Measurements from ENCODE around the gene WDR93. TPM values are rescaled to one million over a fixed set of nuclear protein-coding genes. Genes with fewer than 3 reads are reported as not detected.

The WDR93 gene
- total RNA-seq, 4 donors from 2014 or later: 0.21 to 0.39 TPM; not detected in 2

DNA sequence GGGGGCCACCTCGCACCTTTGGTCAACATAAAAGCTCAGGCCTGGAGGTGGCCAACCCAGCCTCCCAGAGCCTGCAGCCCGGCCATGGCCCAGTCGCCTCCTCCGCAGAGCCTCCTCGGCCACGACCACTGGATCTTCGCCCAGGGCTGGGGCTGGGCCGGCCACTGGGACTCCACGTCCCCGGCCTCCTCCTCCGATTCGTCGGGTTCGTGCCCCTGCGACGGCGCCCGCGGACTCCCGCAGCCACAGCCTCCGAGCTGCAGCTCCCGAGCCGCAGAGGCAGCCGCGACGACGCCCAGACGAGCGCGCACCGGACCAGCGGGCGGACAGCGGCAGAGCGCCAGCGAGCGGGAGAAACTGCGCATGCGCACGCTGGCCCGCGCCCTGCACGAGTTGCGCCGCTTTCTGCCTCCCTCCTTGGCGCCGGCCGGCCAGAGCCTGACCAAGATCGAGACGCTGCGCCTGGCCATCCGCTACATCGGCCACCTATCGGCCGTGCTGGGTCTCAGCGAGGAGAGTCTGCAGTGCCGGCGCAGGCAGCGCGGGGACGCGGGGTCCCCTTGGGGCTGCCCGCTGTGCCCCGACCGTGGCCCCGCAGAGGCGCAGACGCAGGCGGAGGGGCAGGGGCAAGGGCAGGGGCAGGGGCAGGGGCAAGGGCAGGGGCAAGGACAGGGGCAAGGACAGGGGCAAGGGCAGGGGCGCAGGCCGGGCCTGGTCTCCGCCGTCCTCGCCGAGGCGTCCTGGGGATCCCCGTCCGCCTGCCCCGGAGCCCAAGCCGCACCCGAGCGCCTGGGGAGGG, 85.9 kb downstream of the WDR93 start, which contains the start of gene MESP2:
TSS of gene MESP2 (plus strand) at position 59 of the 799 bp plus-strand sequence. CDS start at position 85, 26 bp downstream.
- no peaks in the 10 kb centered on the region for H3K9me3 ChIP-seq
- peak within 1 kb of the TSS; percentile 31 to 57 (median 50) for H3K4me3 ChIP-seq
- DNase-seq (ENCODE audit: low spot score in 2 of 2): peak; percentile 66 to 72
- H3K36me3 ChIP-seq: no peaks in the 10 kb centered on the region
- 2 to 3% methylated on average over 17 to 59 of the region's 82 CpGs for WGBS, 2 donors
- H3K27ac ChIP-seq: peak within 1 kb of the TSS in 3 of 4 donors; percentile 14 to 74 (median 60)
- H3K27me3 ChIP-seq: no peaks in the 10 kb centered on the region
- TF ChIP-seq CTCF (IDR thresholded peaks at IDR 0.05) (peak; percentile 31 to 80 (median 46)), POLR2A (IDR thresholded peaks at IDR 0.05) (peak in 1 of 2 donors; percentile 41), EP300 (IDR thresholded peaks at IDR 0.05) (peak in 1 of 2 donors; percentile 41)
- H3K4me1 ChIP-seq: peaks cover 0 to 18% (median 6%) of the 10 kb centered on the region in 4 donors

DNA sequence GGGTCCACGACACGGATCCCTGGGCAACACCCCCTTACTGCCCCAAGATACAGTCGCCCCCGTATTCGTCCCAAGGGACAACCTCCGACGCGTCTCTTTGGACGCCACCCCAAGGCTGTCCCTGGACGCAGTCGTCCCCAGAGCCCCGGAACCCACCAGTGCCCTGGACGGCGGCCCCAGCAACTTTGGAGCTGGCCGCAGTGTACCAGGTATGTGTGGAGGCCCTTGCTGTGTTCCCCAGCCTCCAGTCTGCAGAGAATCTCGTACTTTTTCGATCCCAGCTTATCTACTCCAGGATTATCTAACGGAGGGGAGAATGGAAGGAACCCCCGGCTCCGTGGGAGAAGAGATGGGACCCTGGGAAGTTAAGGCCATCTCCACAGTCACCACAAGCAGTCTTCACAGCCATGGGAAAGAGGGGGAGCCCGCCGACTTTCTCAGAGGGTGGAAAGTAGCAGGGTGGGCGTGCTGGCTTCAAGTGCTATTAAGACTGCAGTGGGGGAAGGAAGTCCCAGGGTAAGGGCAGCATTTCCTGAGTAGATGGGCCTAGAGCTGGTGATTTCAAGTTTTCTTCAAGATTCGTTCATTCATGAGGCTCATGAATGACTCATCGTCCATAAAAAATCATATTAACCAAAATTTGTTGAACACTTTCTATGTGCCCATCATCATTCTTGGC, 86.6 kb downstream of the WDR93 start:
- Histone ChIP-seq H3K9me3 (no peaks in the 10 kb centered on the region), H3K4me1 (peaks cover 0 to 18% (median 6%) of the 10 kb centered on the region in 4 donors), H3K27ac (peak overlapping the region in 2 of 4 donors; percentile 60 to 74), H3K36me3 (no peaks in the 10 kb centered on the region), H3K27me3 (no peaks in the 10 kb centered on the region), H3K4me3 (peak overlapping the region; percentile 31 to 57 (median 50))
- no peak for DNase-seq (ENCODE audit: low spot score in 2 of 2)
- no peak for TF ChIP-seq EP300 (IDR thresholded peaks at IDR 0.05)
- TF ChIP-seq CTCF (IDR thresholded peaks at IDR 0.05): no peak
- no peak for TF ChIP-seq POLR2A (IDR thresholded peaks at IDR 0.05)
- 66 to 76% methylated on average over 11 to 24 of the region's 25 CpGs for WGBS, 2 donors

GRCh38 chr15:89777782-89778380, 87.3 kb downstream of the WDR93 start:
- Histone ChIP-seq H3K4me1 (peaks cover 0 to 18% (median 6%) of the 10 kb centered on the region in 4 donors), H3K4me3 (no peak overlapping the region), H3K9me3 (no peaks in the 10 kb centered on the region), H3K27me3 (no peaks in the 10 kb centered on the region), H3K27ac (no peak overlapping the region), H3K36me3 (no peaks in the 10 kb centered on the region)
- TF ChIP-seq EP300 (IDR thresholded peaks at IDR 0.05) (no peak), CTCF (IDR thresholded peaks at IDR 0.05) (no peak), POLR2A (IDR thresholded peaks at IDR 0.05) (no peak)
- WGBS, 2 donors: 82 to 83% methylated on average over 10 of the region's 10 CpGs
- DNase-seq (ENCODE audit: low spot score in 2 of 2): no peak

- no peak overlapping the region for H3K27ac ChIP-seq
- TF ChIP-seq POLR2A (IDR thresholded peaks at IDR 0.05): no peak
- TF ChIP-seq CTCF (IDR thresholded peaks at IDR 0.05): no peak
- no peak for TF ChIP-seq EP300 (IDR thresholded peaks at IDR 0.05)
- 92 to 95% methylated on average over 4 of the region's 4 CpGs for whole genome bisulfite sequencing, 2 donors
- DNase-seq (ENCODE audit: low spot score in 2 of 2): no peak
- H3K27me3 ChIP-seq: no peaks in the 10 kb centered on the region
- no peaks in the 10 kb centered on the region for H3K9me3 ChIP-seq
- H3K4me1 ChIP-seq: peaks cover 0 to 18% (median 6%) of the 10 kb centered on the region in 4 donors
- no peaks in the 10 kb centered on the region for H3K36me3 ChIP-seq
- no peak overlapping the region for H3K4me3 ChIP-seq
Measured at GRCh38 chr15:89778861-89779260, 88.2 kb downstream of the WDR93 start.
